Measurements from ENCODE around the gene CTNNA2.

- TF ChIP-seq EZH2 (IDR thresholded peaks at IDR 0.05; ENCODE audit: borderline replicate concordance, low read length), result no peak
- TF ChIP-seq, protein P1, sequence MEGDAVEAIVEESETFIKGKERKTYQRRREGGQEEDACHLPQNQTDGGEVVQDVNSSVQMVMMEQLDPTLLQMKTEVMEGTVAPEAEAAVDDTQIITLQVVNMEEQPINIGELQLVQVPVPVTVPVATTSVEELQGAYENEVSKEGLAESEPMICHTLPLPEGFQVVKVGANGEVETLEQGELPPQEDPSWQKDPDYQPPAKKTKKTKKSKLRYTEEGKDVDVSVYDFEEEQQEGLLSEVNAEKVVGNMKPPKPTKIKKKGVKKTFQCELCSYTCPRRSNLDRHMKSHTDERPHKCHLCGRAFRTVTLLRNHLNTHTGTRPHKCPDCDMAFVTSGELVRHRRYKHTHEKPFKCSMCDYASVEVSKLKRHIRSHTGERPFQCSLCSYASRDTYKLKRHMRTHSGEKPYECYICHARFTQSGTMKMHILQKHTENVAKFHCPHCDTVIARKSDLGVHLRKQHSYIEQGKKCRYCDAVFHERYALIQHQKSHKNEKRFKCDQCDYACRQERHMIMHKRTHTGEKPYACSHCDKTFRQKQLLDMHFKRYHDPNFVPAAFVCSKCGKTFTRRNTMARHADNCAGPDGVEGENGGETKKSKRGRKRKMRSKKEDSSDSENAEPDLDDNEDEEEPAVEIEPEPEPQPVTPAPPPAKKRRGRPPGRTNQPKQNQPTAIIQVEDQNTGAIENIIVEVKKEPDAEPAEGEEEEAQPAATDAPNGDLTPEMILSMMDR (conservative IDR thresholded peaks at IDR 0.05 in 1 of 2, IDR thresholded peaks at IDR 0.05 in 1 of 2; ENCODE audit: extremely low read depth in 1 of 2, insufficient read depth in 1 of 2, low read depth in 1 of 2, low read length in 2 of 2), result no peak
Measured at GRCh38 chr2:79578952-79579351, 66.1 kb downstream of the CTNNA2 start.

All from mammary epithelial cell (primary cell).